Uterus (tissue), 4 donors: ENCODE measurements around the gene ATF7IP. TPM values are rescaled to one million over a fixed set of nuclear protein-coding genes. Genes with fewer than 3 reads are reported as not detected.

ENCODE experiments used
- DNase-seq, 2 donors: peaks; one replicate each; pipeline ENCODE4 v3.0.0-alpha.2; 2019 to 2020
- H3K27ac ChIP-seq, 2 donors: fragments of 200-600 bp; sonication (generic); 1 replicate in 1 of 2; 2 replicates in 1 of 2; pipeline ENCODE4 v1.5.1; 2016 to 2018
- H3K27me3 ChIP-seq, 2 donors: fragments of 200-600 bp; sonication (generic); one replicate each; pipeline ENCODE4 v1.5.1; 2018 to 2019; ENCODE audit warnings: control low read depth in 1 of 2
- H3K36me3 ChIP-seq, 2 donors: fragments of 200-600 bp; sonication (generic); one replicate each; pipeline ENCODE4 v1.5.1; 2019; ENCODE audit warnings: control low read depth in 1 of 2
- H3K4me1 ChIP-seq, 2 donors: fragments of 200-600 bp; sonication (generic); one replicate each; pipeline ENCODE4 v1.5.1; 2018 to 2019; ENCODE audit warnings: control low read depth in 1 of 2
- H3K4me3 ChIP-seq, 2 donors: fragments of 200-600 bp; sonication (generic); 1 replicate in 1 of 2; 2 replicates in 1 of 2; pipeline ENCODE4 v1.5.1; 2018 to 2019; ENCODE audit warnings: mild to moderate bottlenecking in 1 of 2
- H3K9me3 ChIP-seq, 2 donors: fragments of 200-600 bp; sonication (generic); one replicate each; pipeline ENCODE4 v1.5.1; 2019; ENCODE audit warnings: control low read depth in 1 of 2
- CTCF ChIP-seq, 4 experiments: fragments of 200-600 bp in 2 of 4; fragments of 450-650 bp in 2 of 4; sonication (generic) in 2 of 4; IDR thresholded peaks; one replicate each; pipeline ENCODE4 v1.5.1; 2016 to 2019; ENCODE audit warnings: antibody characterized with exemption in 4 of 4, mild to moderate bottlenecking in 2 of 4, moderate library complexity in 1 of 4
- POLR2A ChIP-seq, 2 donors: fragments of 450-650 bp; IDR thresholded peaks; one replicate each; pipeline ENCODE4 v1.6.1; 2016; ENCODE audit warnings: antibody characterized with exemption in 2 of 2, mild to moderate bottlenecking in 1 of 2, moderate library complexity in 1 of 2
- intact Hi-C: fragments of 100-400 bp; cut with DNase I; formaldehyde crosslinking; loops from one replicate; pipeline ENCODE4 v1.15.1; 2023; ENCODE audit warnings: low total_unique reads
- total RNA-seq, 4 donors: library from RNA; depleted of rRNA in 3 of 4; stranded (reverse); fragments of >200 nt in 3 of 4; gene quantifications; one replicate each; pipeline versions ENCODE4 v1.1.0 to v1.2.4, GENCODE V29; 2014 to 2023
- donor health status: DM: yes; HTN: yes; CAD: no.

The ATF7IP gene
- total RNA-seq, 4 donors from 2014 or later = 39.5 to 102 (median 65.6) TPM

GRCh38 chr12:14356147-14356546, 9.3 kb upstream of the ATF7IP start:
- intact Hi-C loops = no loop called here
- no peak for DNase-seq
- Histone ChIP-seq H3K4me1 (no peaks in the 10 kb centered on the region), H3K27ac (no peak overlapping the region), H3K27me3 (no peaks in the 10 kb centered on the region), H3K36me3 (no peaks in the 10 kb centered on the region), H3K4me3 (no peak overlapping the region), H3K9me3 (no peaks in the 10 kb centered on the region)
- no peak for TF ChIP-seq CTCF (IDR thresholded peaks at IDR 0.05)
- no peak for TF ChIP-seq POLR2A (IDR thresholded peaks at IDR 0.05)

DNA sequence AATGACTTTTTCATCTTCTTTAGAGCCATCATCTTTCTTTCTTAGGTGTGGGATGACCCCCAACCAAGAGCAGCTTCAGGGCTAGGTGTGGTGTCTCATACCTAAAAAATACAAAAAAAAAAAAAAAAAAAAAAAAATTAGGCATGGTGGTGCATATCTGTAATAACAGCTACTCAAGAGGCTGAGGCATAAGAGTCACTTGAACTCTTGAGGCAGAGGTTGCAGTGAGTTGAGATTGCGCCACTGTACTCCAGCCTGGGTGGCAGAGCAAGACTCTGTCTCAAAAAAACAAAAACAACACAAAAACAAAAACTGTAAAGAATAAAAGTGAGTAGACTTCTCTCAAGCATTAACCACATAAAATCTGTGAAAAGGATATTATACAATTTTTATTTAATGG, 8.0 kb upstream of the ATF7IP start:
- TF ChIP-seq POLR2A (IDR thresholded peaks at IDR 0.05) = no peak
- no peak for TF ChIP-seq CTCF (IDR thresholded peaks at IDR 0.05)
- intact Hi-C loops = no loop called here
- H3K27ac ChIP-seq = no peak overlapping the region
- DNase-seq = no peak
- H3K36me3 ChIP-seq = no peaks in the 10 kb centered on the region
- no peaks in the 10 kb centered on the region for H3K4me1 ChIP-seq
- H3K9me3 ChIP-seq = no peaks in the 10 kb centered on the region
- no peaks in the 10 kb centered on the region for H3K27me3 ChIP-seq
- no peak overlapping the region for H3K4me3 ChIP-seq

DNA sequence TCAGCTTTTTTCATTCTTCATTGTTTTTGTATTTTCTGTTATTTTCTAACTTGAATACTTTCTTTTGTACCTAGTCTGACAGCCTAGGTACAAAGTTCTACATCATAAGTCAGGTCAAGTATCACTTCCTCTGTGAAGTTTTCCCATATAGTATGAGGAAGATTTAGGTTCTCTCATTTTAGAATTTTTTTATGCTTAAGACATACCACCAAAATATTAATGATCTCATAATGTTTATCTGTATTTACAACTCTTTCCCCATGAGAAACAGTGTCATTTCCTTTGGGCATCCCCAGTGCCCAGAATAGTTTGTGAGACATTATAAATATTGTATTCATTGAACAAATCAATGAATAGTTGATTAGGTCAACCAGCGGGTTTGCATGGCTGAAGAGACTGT, 3.1 kb upstream of the ATF7IP start:
- no peak overlapping the region for H3K4me3 ChIP-seq
- DNase-seq = no peak
- H3K27ac ChIP-seq = no peak overlapping the region
- H3K4me1 ChIP-seq = no peaks in the 10 kb centered on the region
- no peaks in the 10 kb centered on the region for H3K9me3 ChIP-seq
- no peaks in the 10 kb centered on the region for H3K27me3 ChIP-seq
- H3K36me3 ChIP-seq = no peaks in the 10 kb centered on the region
- TF ChIP-seq POLR2A (IDR thresholded peaks at IDR 0.05) = no peak
- TF ChIP-seq CTCF (IDR thresholded peaks at IDR 0.05) = no peak
- intact Hi-C loops = no loop called here

DNA sequence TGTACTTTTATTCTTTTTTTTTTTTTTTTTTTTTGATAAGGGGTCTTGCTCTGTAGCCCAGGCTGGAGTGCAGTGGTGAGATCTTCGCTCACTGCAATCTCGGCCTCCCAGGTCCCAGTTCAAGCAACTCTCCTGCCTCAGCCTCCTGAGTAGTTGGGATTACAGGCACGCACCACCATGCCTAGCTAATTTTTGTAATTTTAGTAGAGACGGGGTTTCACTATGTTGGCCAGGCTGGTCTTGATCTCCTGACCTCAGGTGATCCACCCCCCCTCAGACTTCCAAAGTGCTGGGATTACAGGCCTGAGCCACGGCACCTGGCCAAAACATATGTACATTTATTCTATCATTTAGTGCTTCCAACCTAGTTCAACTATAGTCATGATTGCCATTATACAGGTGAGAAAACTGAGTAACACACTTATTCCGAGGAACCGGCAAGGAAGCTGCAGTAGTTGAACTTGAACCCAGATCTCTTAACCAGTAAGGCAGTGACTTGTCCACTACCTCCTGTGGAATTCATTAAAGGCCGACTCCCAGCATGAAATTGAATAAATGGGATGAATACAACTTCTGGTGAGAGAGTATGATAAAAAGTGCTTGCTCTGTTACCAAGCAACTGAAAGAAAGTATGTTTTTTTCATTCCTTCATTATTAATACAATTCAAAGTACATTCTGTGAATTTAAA, 755 bp upstream of the ATF7IP start:
- no peak for DNase-seq
- intact Hi-C loops = no loop called here

More for the DNA sequence above, 755 bp upstream of the ATF7IP start:
- Histone ChIP-seq H3K36me3 (no peaks in the 10 kb centered on the region), H3K27me3 (no peaks in the 10 kb centered on the region), H3K4me1 (peaks cover 0 to 6% of the 10 kb centered on the region in 2 donors), H3K9me3 (no peaks in the 10 kb centered on the region), H3K27ac (peak overlapping the region; percentile 92 to 99), H3K4me3 (peak overlapping the region; percentile 52 to 77)
- no peak for TF ChIP-seq POLR2A (IDR thresholded peaks at IDR 0.05)
- no peak for TF ChIP-seq CTCF (IDR thresholded peaks at IDR 0.05)
